Activated CD4-positive, alpha-beta memory T cell treated with anti-CD3 and anti-CD28 coated beads, Interleukin-2, amount 10 ng/mL, durations not matched to agents 7 days and 5 days (primary cell): ENCODE data around the gene ACTL7B. TPM values are rescaled to one million over a fixed set of nuclear protein-coding genes. Genes with fewer than 3 reads are reported as not detected.

Experiments
- CTCF ChIA-PET: fragments of 350-600 bp; sonication (Branson Sonifier 250); formaldehyde crosslinking; loops from one replicate; lab custom pipeline; 2021; ENCODE audit warnings: antibody characterized with exemption, inconsistent platforms; lab: Charles Lee
- POLR2A ChIA-PET: fragments of 350-600 bp; sonication (Branson Sonifier 250); formaldehyde crosslinking; loops from one replicate; lab custom pipeline; 2021; ENCODE audit warnings: antibody characterized with exemption; lab: Charles Lee
- DNase-seq: peaks from one replicate; pipeline ENCODE4 v3.0.0-alpha.2; 2020
- H3K27ac Mint-ChIP-seq: one replicate; pipeline ENCODE4 v1.8.0; 2021; ENCODE audit warnings: mild to moderate bottlenecking, mixed read lengths
- H3K27me3 Mint-ChIP-seq: one replicate; pipeline ENCODE4 v1.8.0; 2021; ENCODE audit warnings: mixed read lengths
- H3K36me3 Mint-ChIP-seq: one replicate; pipeline ENCODE4 v1.8.0; 2021; ENCODE audit warnings: low read depth, mixed read lengths
- H3K4me1 Mint-ChIP-seq: one replicate; pipeline ENCODE4 v1.8.0; 2021; ENCODE audit warnings: mixed read lengths
- H3K4me3 Mint-ChIP-seq: one replicate; pipeline ENCODE4 v1.8.0; 2021; ENCODE audit warnings: mild to moderate bottlenecking, mixed read lengths
- H3K9me3 Mint-ChIP-seq: one replicate; pipeline ENCODE4 v1.8.0; 2021; ENCODE audit warnings: mixed read lengths
- total RNA-seq, 2 experiments: library from RNA; stranded (reverse); gene quantifications; one replicate each; pipeline ENCODE4 v1.2.3, GENCODE V29; 2021

ACTL7B gene
- total RNA-seq, 2 experiments from 2014 or later: not detected

DNA sequence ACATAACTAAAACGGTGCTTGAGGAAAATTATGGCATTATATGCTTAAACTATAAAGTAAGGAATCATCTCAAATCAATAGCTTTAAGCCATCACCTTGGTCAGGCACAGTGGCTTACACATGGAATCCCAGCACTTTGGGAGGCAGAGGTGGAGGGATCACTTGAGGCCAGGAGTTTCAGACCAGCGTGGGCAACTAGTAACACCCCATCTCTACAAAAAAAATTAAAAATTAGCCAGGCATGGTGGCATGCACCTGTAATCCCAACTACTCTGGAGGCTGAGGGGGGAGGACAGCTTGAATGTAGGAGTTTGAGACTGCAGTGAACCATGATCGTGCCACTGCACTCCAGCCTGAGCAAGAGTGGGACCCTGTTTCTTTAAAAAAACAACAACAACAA lies 28.9 kb upstream of the ACTL7B start:
- POLR2A ChIA-PET: interaction anchor here (0.6 kb wide), 1 partner anchor 13 kb away, joined by 3 read pairs; no protein-coding TSS in a partner anchor

DNA sequence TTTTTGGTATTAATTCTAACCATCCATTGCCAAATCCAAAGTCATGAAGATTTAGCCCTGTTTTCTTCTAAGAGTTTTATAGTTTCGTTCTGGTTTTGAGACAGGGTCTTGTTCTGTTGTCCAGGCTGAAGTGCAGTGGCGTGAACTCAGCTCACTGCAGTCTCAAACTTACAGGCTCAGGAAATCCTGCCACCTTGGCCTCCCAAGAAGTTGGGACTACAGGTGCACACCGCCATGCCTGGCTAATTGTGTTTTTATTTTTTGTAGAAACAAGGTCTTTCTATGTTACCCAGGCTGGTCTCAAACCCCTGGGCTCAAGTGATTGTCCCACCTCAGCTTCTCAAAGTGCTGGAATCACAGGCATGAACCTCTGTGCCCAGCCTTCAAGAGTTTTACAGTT lies 27.3 kb upstream of the ACTL7B start:
- ChIA-PET CTCF (no interaction called here), POLR2A (no interaction called here)
- Mint-ChIP-seq H3K4me3 (no peak overlapping the region), H3K4me1 (peaks cover 6% of the 10 kb centered on the region), H3K36me3 (peaks cover 38% of the 10 kb centered on the region), H3K27ac (no peak overlapping the region), H3K27me3 (no peaks in the 10 kb centered on the region), H3K9me3 (no peaks in the 10 kb centered on the region)
- no peak for DNase-seq

More for the DNA sequence above, 28.9 kb upstream of the ACTL7B start:
- Mint-ChIP-seq H3K4me3 (no peak overlapping the region), H3K9me3 (no peaks in the 10 kb centered on the region), H3K4me1 (peaks cover 6% of the 10 kb centered on the region), H3K36me3 (peaks cover 30% of the 10 kb centered on the region), H3K27ac (no peak overlapping the region), H3K27me3 (no peaks in the 10 kb centered on the region)
- no peak for DNase-seq
- CTCF ChIA-PET: interaction anchor here (1.8 kb wide), 1 partner anchor 69 kb away, joined by 5 read pairs; no protein-coding TSS in a partner anchor

DNA sequence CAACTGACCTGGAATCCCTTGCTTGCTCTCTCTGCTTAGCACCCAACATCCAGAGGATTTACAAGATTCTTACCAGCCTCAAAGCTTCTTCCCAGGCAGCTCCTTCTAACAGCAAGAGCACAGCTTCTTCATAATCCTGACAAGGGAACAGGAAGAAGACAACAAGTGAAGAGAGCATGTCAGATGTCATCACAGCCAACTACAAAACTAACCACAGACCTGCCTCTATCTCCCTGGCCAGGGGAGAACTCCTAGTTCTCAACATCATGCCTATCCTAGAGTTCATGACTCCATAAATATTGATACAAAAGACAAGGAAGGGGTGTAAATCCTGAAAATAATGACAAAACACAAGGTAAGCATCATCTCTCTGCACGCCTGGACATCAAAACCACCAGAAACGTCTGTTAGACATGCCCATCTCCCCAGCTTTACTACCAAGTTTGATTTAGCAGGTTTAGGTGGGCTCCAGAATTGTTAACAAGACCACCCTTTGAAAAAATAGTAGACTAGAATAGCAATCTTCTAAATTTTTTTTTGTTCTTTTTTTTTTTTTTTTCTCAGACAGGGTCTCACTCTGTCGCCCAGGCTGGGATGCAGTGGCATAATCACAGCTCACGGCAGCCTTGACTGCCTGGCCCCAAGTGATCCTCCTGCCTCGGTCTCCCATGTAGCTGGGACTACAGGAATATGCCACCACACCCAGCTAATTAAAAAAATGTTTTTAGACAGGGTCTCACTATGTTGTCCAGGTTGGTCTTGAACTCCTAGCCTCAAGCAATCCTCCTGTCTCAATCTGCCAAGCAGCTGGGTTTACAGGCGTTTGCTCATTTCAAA lies 26.5 kb upstream of the ACTL7B start:
- H3K9me3 Mint-ChIP-seq: no peaks in the 10 kb centered on the region
- no peak overlapping the region for H3K27ac Mint-ChIP-seq
- peaks cover 46% of the 10 kb centered on the region for H3K36me3 Mint-ChIP-seq
- ChIA-PET CTCF (interaction anchor here (1.0 kb wide), 1 partner anchor 10 kb away, joined by 5 read pairs; no protein-coding TSS in a partner anchor), POLR2A (no interaction called here)
- no peak overlapping the region for H3K4me3 Mint-ChIP-seq
- no peak for DNase-seq
- no peaks in the 10 kb centered on the region for H3K27me3 Mint-ChIP-seq
- peaks cover 6% of the 10 kb centered on the region for H3K4me1 Mint-ChIP-seq

DNA sequence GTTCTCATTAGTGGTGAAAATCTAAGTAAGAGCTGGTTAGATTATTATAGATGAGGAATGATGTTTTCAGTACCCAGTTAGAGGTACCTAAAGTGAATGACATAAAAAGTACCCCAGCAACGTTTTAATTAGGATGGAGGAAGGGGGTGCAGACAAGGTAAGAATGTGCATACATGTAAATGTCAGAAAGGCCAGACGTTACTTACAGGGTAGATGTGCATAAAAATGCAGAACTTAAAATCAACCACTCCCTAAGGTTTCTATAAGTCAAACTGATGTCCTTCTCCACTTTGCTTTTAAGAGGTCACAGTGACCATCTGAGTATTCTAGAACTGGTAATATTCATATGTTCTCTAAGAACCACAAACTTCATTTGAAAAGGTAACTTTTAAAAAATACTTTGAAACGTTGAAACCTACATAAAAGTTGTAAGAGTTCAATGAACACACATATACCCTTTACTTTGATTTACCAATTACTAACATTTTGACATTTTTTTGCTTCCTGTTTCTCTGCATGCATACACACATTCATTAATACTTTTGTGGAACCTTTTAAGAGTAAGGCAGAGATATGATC lies 25.0 kb upstream of the ACTL7B start:
- no peak overlapping the region for H3K4me3 Mint-ChIP-seq
- peaks cover 47% of the 10 kb centered on the region for H3K36me3 Mint-ChIP-seq
- H3K4me1 Mint-ChIP-seq: peaks cover 2% of the 10 kb centered on the region
- no peaks in the 10 kb centered on the region for H3K9me3 Mint-ChIP-seq
- no peak overlapping the region for H3K27ac Mint-ChIP-seq
- DNase-seq: no peak
- POLR2A ChIA-PET: no interaction called here
- CTCF ChIA-PET: no interaction called here
- no peaks in the 10 kb centered on the region for H3K27me3 Mint-ChIP-seq

DNA sequence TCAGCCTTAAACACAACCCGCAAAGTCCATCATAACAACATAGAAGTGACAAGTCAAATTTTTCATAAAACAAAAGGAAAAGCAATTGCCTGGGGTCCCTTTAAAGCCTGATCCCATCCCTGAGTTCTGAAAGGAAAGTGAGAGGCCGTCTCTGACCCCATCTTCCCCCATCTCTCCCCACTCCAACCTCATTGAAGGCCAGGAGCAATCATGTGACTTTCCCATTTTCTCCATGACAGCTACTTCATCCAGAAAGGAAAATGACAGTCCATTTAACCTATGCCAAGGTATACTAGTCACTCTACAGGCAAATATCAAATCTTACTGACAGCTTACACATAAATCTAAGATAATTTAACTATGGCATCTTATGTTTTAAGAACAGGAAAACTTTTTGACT lies 21.7 kb upstream of the ACTL7B start:
- ChIA-PET POLR2A (no interaction called here), CTCF (no interaction called here)
- Mint-ChIP-seq H3K4me1 (no peaks in the 10 kb centered on the region), H3K4me3 (no peak overlapping the region), H3K27ac (no peak overlapping the region), H3K36me3 (peaks cover 63% of the 10 kb centered on the region), H3K27me3 (no peaks in the 10 kb centered on the region), H3K9me3 (no peaks in the 10 kb centered on the region)
- no peak for DNase-seq

- no peaks in the 10 kb centered on the region for H3K9me3 Mint-ChIP-seq
- peaks cover 66% of the 10 kb centered on the region for H3K36me3 Mint-ChIP-seq
- POLR2A ChIA-PET: no interaction called here
- H3K4me1 Mint-ChIP-seq: no peaks in the 10 kb centered on the region
- CTCF ChIA-PET: interaction anchor here (0.7 kb wide), 1 partner anchor 14 kb away, joined by 3 read pairs; no protein-coding TSS in a partner anchor
- no peak overlapping the region for H3K27ac Mint-ChIP-seq
- H3K27me3 Mint-ChIP-seq: no peaks in the 10 kb centered on the region
- no peak for DNase-seq
- H3K4me3 Mint-ChIP-seq: no peak overlapping the region
These were observed 20.6 kb upstream of the ACTL7B start for GRCh38 chr9:108876425-108876824.

- H3K27me3 Mint-ChIP-seq: no peaks in the 10 kb centered on the region
- no peaks in the 10 kb centered on the region for H3K9me3 Mint-ChIP-seq
- no peak for DNase-seq
- H3K4me1 Mint-ChIP-seq: no peaks in the 10 kb centered on the region
- ChIA-PET POLR2A (no interaction called here), CTCF (no interaction called here)
- peaks cover 68% of the 10 kb centered on the region for H3K36me3 Mint-ChIP-seq
- no peak overlapping the region for H3K27ac Mint-ChIP-seq
- no peak overlapping the region for H3K4me3 Mint-ChIP-seq
These were observed 18.4 kb upstream of the ACTL7B start for GRCh38 chr9:108874058-108874788.

DNA sequence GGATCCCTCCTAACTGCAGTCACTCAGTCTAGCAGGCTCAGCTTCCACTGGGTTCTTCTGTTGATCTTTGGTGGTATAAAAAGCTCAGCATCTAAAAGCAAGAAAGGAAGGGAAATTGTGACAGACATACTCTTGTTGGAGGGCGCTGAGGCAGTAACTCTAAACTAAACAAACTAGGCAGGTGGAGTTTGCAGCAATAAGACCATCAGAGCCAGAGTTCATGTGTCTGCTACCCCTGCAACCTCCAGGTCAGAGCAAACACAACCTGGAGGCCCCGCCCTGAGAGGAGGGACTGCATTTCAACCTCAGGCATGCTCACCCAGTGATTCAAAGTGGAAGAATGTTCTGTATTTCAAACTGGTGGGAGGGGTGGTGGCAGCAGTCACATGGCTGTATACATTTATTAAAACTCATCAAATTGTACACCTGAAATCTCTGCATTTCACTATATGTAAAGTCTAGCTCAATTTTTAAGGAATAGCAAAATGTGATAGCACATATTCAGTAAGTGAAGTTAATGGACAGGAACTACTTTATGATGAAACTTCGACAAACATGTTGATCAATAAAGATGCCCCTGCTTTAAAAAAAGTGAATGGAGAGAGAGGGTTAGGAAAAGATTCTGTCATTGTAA lies 13.4 kb upstream of the ACTL7B start:
- no peak overlapping the region for H3K4me3 Mint-ChIP-seq
- ChIA-PET CTCF (no interaction called here), POLR2A (no interaction called here)
- H3K4me1 Mint-ChIP-seq: no peaks in the 10 kb centered on the region
- H3K36me3 Mint-ChIP-seq: peaks cover 40% of the 10 kb centered on the region
- H3K27ac Mint-ChIP-seq: no peak overlapping the region
- H3K9me3 Mint-ChIP-seq: no peaks in the 10 kb centered on the region
- no peaks in the 10 kb centered on the region for H3K27me3 Mint-ChIP-seq
- DNase-seq: no peak

- no peak for DNase-seq
- ChIA-PET CTCF (no interaction called here), POLR2A (no interaction called here)
- Mint-ChIP-seq H3K36me3 (peaks cover 33% of the 10 kb centered on the region), H3K4me3 (no peak overlapping the region), H3K9me3 (no peaks in the 10 kb centered on the region), H3K4me1 (no peaks in the 10 kb centered on the region), H3K27me3 (no peaks in the 10 kb centered on the region), H3K27ac (no peak overlapping the region)
These were observed 12.0 kb upstream of the ACTL7B start for GRCh38 chr9:108867829-108868228.

GRCh38 chr9:108867116-108867515 lies 11.3 kb upstream of the ACTL7B start:
- Mint-ChIP-seq H3K4me1 (no peaks in the 10 kb centered on the region), H3K9me3 (no peaks in the 10 kb centered on the region), H3K27me3 (no peaks in the 10 kb centered on the region), H3K27ac (no peak overlapping the region), H3K4me3 (no peak overlapping the region), H3K36me3 (peaks cover 29% of the 10 kb centered on the region)
- ChIA-PET POLR2A (no interaction called here), CTCF (no interaction called here)
- no peak for DNase-seq

GRCh38 chr9:108866001-108866420 lies 10.2 kb upstream of the ACTL7B start:
- POLR2A ChIA-PET: no interaction called here

DNA sequence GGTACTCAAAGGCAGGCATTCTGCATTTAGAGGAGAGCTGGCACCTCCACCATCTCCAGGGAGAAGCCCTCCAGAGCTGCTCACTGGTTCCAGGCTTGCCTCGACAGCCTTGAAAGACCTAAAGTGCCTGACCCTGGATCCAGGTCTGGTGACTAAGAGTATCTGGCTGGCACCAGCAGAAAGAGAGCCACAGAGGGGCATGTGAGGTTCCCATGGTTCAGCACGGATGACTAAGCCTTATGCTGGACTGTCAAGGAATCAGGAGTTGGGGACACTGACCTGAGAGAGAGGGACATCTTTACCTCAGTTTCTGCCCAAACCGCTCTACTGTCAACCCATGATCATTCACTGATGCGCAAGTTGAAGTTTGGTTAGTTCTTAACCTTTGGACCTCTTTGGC lies 9.3 kb upstream of the ACTL7B start:
- H3K27ac Mint-ChIP-seq: no peak overlapping the region
- DNase-seq: no peak
- CTCF ChIA-PET: no interaction called here
- no peaks in the 10 kb centered on the region for H3K9me3 Mint-ChIP-seq
- POLR2A ChIA-PET: no interaction called here
- H3K4me3 Mint-ChIP-seq: no peak overlapping the region
- no peaks in the 10 kb centered on the region for H3K27me3 Mint-ChIP-seq
- peaks cover 13% of the 10 kb centered on the region for H3K36me3 Mint-ChIP-seq
- no peaks in the 10 kb centered on the region for H3K4me1 Mint-ChIP-seq

More at GRCh38 chr9:108866001-108866420, 10.2 kb upstream of the ACTL7B start:
- Mint-ChIP-seq H3K4me3 (no peak overlapping the region), H3K36me3 (peaks cover 19% of the 10 kb centered on the region), H3K4me1 (no peaks in the 10 kb centered on the region), H3K27ac (no peak overlapping the region), H3K27me3 (no peaks in the 10 kb centered on the region), H3K9me3 (no peaks in the 10 kb centered on the region)
- DNase-seq: no peak
- CTCF ChIA-PET: no interaction called here

GRCh38 chr9:108864446-108864845 lies 8.7 kb upstream of the ACTL7B start:
- Mint-ChIP-seq H3K4me1 (no peaks in the 10 kb centered on the region), H3K27me3 (no peaks in the 10 kb centered on the region), H3K9me3 (no peaks in the 10 kb centered on the region), H3K4me3 (no peak overlapping the region), H3K27ac (no peak overlapping the region), H3K36me3 (peaks cover 11% of the 10 kb centered on the region)
- POLR2A ChIA-PET: no interaction called here
- DNase-seq: no peak
- CTCF ChIA-PET: no interaction called here
